Vagina (tissue), 2 donors: ENCODE measurements around the gene SV2B. TPM values are rescaled to one million over a fixed set of nuclear protein-coding genes. Genes with fewer than 3 reads are reported as not detected.

Experiments
- DNase-seq, 2 donors: peaks; one replicate each; pipeline ENCODE4 v3.0.0-alpha.2; 2017; ENCODE audit errors: extremely low spot score in 2 of 2
- H3K27ac ChIP-seq: fragments of 200-600 bp; sonication (generic); one replicate; pipeline ENCODE4 v1.5.1; 2019
- H3K27me3 ChIP-seq: fragments of 200-600 bp; sonication (generic); one replicate; pipeline ENCODE4 v1.5.1; 2019
- H3K36me3 ChIP-seq, 2 donors: fragments of 200-600 bp; sonication (generic); one replicate each; pipeline ENCODE4 v1.5.1; 2017 to 2019
- H3K4me1 ChIP-seq: fragments of 200-600 bp; sonication (generic); one replicate; pipeline ENCODE4 v1.5.1; 2019
- H3K4me3 ChIP-seq, 2 donors: fragments of 200-600 bp; sonication (generic); 1 replicate in 1 of 2; 2 replicates in 1 of 2; pipeline ENCODE4 v1.5.1; 2016 to 2019
- H3K9me3 ChIP-seq: fragments of 200-600 bp; sonication (generic); one replicate; pipeline ENCODE4 v1.5.1; 2019
- POLR2A ChIP-seq, 2 donors: fragments of 450-650 bp; IDR thresholded peaks; one replicate each; pipeline ENCODE4 v1.6.1; 2017; ENCODE audit warnings: antibody characterized with exemption in 2 of 2, mild to moderate bottlenecking in 2 of 2, moderate library complexity in 2 of 2
- POLR2AphosphoS5 ChIP-seq, 2 donors: sonication (generic); formaldehyde crosslinking; IDR thresholded peaks; one replicate each; pipeline ENCODE4 v1.9.0; 2017; ENCODE audit warnings: antibody characterized with exemption in 2 of 2, mild to moderate bottlenecking in 2 of 2, low read depth in 1 of 2; ENCODE audit not compliant: insufficient read depth in 1 of 2
- intact Hi-C: fragments of 100-400 bp; cut with DNase I; formaldehyde crosslinking; loops from one replicate; pipeline ENCODE4 v1.15.1; 2023
- total RNA-seq: library from RNA; depleted of rRNA; stranded (reverse); fragments of >200 nt; gene quantifications from one replicate; pipeline ENCODE4 v1.2.3, GENCODE V29; 2016
- TF ChIP-seq, protein P1 (sequence below), 3 experiments: fragments of 450-650 bp in 2 of 3; fragments of 200-600 bp in 1 of 3; sonication (generic) in 1 of 3; IDR thresholded peaks; one replicate each; pipeline ENCODE4 v1.5.1; 2017 to 2019; ENCODE audit warnings: antibody characterized with exemption in 3 of 3, mild to moderate bottlenecking in 2 of 3, moderate library complexity in 2 of 3

Gene SV2B
- total RNA-seq, 1 donor from 2014 or later = 3.2 TPM

DNA sequence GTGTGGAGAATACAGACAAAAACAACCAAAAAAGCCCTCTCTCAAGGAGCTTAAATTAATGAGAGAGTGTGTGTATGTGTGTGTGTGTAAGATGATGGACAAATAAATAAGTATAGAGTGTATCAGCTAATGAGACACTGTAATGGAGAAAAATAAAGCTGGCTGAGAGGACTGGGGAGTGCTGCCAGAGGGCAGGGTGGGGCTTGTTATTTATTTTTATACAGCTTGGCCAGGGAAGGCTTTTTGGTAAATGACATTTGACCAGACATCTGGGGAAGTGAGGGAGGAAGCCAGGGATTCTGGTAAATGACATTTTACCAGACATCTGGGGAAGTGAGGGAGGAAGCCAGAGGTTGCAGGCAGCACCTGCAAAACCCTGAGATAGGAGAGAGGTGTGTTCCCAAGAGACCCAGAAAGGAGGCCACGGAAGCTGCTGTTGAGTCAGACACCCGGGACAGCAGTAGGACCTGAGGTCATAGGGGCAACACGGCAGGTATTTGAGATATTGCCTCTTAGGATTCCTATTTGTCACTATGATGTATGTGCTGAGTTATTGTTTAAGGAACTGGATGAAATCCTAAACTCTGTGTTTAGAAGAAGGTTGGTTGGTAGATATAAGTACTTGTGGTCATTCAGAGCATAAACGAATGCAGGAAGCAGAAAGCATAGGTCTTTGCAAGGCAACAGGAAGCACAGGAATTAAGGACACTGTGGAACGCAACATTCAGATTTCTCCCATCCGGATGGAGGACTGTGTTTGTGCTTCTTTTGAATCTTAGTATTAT is 2.7 kb downstream of the SV2B start:
- H3K4me3 ChIP-seq = no peak overlapping the region
- TF ChIP-seq POLR2A (IDR thresholded peaks at IDR 0.05) (no peak), POLR2AphosphoS5 (IDR thresholded peaks at IDR 0.05; ENCODE audit: insufficient read depth in 1 of 2, low read depth in 1 of 2) (no peak)
- TF ChIP-seq, protein P1, sequence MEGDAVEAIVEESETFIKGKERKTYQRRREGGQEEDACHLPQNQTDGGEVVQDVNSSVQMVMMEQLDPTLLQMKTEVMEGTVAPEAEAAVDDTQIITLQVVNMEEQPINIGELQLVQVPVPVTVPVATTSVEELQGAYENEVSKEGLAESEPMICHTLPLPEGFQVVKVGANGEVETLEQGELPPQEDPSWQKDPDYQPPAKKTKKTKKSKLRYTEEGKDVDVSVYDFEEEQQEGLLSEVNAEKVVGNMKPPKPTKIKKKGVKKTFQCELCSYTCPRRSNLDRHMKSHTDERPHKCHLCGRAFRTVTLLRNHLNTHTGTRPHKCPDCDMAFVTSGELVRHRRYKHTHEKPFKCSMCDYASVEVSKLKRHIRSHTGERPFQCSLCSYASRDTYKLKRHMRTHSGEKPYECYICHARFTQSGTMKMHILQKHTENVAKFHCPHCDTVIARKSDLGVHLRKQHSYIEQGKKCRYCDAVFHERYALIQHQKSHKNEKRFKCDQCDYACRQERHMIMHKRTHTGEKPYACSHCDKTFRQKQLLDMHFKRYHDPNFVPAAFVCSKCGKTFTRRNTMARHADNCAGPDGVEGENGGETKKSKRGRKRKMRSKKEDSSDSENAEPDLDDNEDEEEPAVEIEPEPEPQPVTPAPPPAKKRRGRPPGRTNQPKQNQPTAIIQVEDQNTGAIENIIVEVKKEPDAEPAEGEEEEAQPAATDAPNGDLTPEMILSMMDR (IDR thresholded peaks at IDR 0.05) = no peak

DNA sequence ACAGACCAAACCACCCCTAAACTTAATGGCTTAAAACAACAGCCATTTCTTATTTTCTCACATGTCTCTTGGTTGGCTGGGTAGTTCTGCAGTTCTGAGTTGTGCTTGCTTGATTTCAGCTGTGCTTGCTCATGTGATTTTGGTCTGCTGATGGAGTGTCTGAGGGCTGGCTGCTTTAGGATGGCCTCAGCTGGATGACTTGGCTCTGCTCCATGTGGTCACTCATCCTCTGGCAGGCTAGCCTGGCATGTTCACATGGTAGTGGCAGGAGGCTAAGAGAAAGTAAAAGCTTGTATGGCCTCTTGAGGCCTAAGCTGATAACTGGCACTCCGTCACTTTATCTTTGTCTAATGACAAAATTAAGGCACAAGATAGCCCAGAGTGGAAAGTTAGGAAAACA is 4.1 kb downstream of the SV2B start:
- peaks cover 24% of the 10 kb centered on the region for H3K4me1 ChIP-seq
- no peaks in the 10 kb centered on the region for H3K27me3 ChIP-seq
- intact Hi-C loops = no loop called here
- no peak for DNase-seq
- no peak for TF ChIP-seq POLR2AphosphoS5 (IDR thresholded peaks at IDR 0.05; ENCODE audit: insufficient read depth in 1 of 2, low read depth in 1 of 2)
- no peak overlapping the region for H3K4me3 ChIP-seq
- H3K9me3 ChIP-seq = no peaks in the 10 kb centered on the region
- H3K27ac ChIP-seq = no peak overlapping the region
- no peaks in the 10 kb centered on the region for H3K36me3 ChIP-seq

More for the DNA sequence above, 2.7 kb downstream of the SV2B start:
- H3K27ac ChIP-seq = no peak overlapping the region
- DNase-seq = no peak
- intact Hi-C loops = no loop called here
- H3K27me3 ChIP-seq = peaks cover 6% of the 10 kb centered on the region
- H3K9me3 ChIP-seq = no peaks in the 10 kb centered on the region
- no peaks in the 10 kb centered on the region for H3K36me3 ChIP-seq
- H3K4me1 ChIP-seq = peaks cover 25% of the 10 kb centered on the region

DNA sequence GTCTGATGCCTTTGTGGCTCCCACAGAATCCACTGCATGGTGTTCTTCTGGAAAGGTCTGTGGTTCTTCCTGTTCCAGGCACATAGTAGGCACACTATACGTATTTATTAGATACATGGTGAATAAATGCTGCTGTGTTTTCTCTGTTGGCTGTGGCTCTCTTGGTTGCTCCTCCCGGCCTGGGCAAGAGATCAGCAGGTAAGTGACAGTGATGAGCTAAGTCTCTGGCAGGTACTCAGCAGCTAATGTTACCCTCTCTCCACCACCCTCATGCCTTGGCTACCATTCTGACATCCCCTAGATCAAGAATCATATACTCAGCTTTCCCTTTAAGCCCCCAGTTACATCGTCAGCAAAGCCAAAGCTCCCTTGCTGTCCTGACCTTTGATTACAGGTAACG is 8.4 kb downstream of the SV2B start:
- intact Hi-C loops = no loop called here
- TF ChIP-seq POLR2A (IDR thresholded peaks at IDR 0.05) = no peak
- TF ChIP-seq POLR2AphosphoS5 (IDR thresholded peaks at IDR 0.05; ENCODE audit: insufficient read depth in 1 of 2, low read depth in 1 of 2) = no peak
- TF ChIP-seq, protein P1 (IDR thresholded peaks at IDR 0.05) = no peak

DNA sequence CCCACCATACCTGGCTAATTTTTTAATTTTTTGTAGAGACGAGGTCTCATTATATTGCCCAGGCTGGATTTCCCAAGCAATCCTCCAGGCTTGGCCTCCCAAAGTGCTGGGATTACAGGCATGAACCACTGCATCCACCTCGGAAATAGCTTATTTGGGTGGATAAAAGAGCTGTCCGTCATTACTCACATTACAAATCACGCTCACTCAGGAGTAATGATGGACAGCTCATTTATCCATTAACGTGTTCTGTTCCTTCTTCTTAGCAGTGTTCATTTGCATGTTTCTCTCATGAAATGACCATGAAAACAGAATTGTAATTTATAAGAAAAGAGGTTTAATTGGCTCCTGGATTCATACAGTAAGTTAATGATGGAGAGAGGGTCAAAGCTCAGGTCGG is 9.8 kb downstream of the SV2B start:
- Histone ChIP-seq H3K4me3 (no peak overlapping the region), H3K36me3 (no peaks in the 10 kb centered on the region), H3K27ac (no peak overlapping the region), H3K4me1 (no peaks in the 10 kb centered on the region), H3K9me3 (no peaks in the 10 kb centered on the region), H3K27me3 (no peaks in the 10 kb centered on the region)
- DNase-seq = no peak
- intact Hi-C loops = no loop called here
- TF ChIP-seq POLR2AphosphoS5 (IDR thresholded peaks at IDR 0.05; ENCODE audit: insufficient read depth in 1 of 2, low read depth in 1 of 2) (no peak), POLR2A (IDR thresholded peaks at IDR 0.05) (no peak)
- TF ChIP-seq, protein P1 (IDR thresholded peaks at IDR 0.05) = no peak

More for the DNA sequence above, 8.4 kb downstream of the SV2B start:
- Histone ChIP-seq H3K27ac (no peak overlapping the region), H3K4me1 (no peaks in the 10 kb centered on the region), H3K27me3 (no peaks in the 10 kb centered on the region), H3K4me3 (no peak overlapping the region), H3K9me3 (no peaks in the 10 kb centered on the region), H3K36me3 (no peaks in the 10 kb centered on the region)
- no peak for DNase-seq

DNA sequence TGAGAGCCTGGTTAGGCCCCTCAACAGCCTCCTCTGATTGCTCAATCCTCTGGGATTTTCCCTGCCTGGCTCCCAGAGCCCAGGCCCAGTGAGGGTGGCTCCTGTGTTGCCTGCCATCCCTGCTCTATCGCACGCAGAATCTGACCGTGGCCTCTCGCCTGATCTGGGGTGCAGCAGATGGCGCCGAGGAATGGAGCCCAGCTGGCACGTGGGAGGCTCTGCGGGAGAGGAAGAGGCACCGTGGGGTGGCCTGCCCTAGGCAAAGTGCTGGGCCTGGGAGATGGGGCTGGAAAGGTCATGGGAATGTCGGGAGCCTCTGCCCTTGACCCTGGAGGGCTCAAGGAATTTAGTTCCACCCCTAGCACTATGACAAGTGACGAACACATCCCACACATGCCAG is 10.3 kb downstream of the SV2B start:
- Histone ChIP-seq H3K36me3 (no peaks in the 10 kb centered on the region), H3K27me3 (no peaks in the 10 kb centered on the region), H3K4me3 (no peak overlapping the region), H3K9me3 (no peaks in the 10 kb centered on the region), H3K27ac (no peak overlapping the region), H3K4me1 (no peaks in the 10 kb centered on the region)
- intact Hi-C loops = no loop called here
- DNase-seq = no peak
- TF ChIP-seq, protein P1 (IDR thresholded peaks at IDR 0.05) = no peak
- TF ChIP-seq POLR2A (IDR thresholded peaks at IDR 0.05) (no peak), POLR2AphosphoS5 (IDR thresholded peaks at IDR 0.05; ENCODE audit: insufficient read depth in 1 of 2, low read depth in 1 of 2) (no peak)
